ENCODE results near the gene C1R.
"Not testable (repeated sequence)": the region's sequence is repeated elsewhere in the genome, so short reads cannot be mapped to it uniquely, and the experiment has no call there.

GRCh38 chr12:7107181-7107580 is 14.9 kb upstream of the C1R start:
- TF ChIP-seq CTCF (conservative IDR thresholded peaks at IDR 0.05 in 1 of 2, IDR thresholded peaks at IDR 0.05 in 1 of 2; ENCODE audit: extremely low read depth in 1 of 2, insufficient read depth in 1 of 2, low read depth in 1 of 2, low read length in 2 of 2); EZH2 (IDR thresholded peaks at IDR 0.05; ENCODE audit: borderline replicate concordance, low read length): not testable (repeated sequence)

All from mammary epithelial cell (primary cell).